Measurements from ENCODE around the gene EVA1C. TPM values are rescaled to one million over a fixed set of nuclear protein-coding genes. Genes with fewer than 3 reads are reported as not detected.
A peak's percentile ranks its signal among the peaks of the same experiment; 100 is the strongest.
"Not testable (repeated sequence)": the region's sequence is repeated elsewhere in the genome, so short reads cannot be mapped to it uniquely, and the experiment has no call there.

Gene EVA1C
- total RNA-seq, 3 donors from 2014 or later: 13.7 to 27.8 (median 15.3) TPM

DNA sequence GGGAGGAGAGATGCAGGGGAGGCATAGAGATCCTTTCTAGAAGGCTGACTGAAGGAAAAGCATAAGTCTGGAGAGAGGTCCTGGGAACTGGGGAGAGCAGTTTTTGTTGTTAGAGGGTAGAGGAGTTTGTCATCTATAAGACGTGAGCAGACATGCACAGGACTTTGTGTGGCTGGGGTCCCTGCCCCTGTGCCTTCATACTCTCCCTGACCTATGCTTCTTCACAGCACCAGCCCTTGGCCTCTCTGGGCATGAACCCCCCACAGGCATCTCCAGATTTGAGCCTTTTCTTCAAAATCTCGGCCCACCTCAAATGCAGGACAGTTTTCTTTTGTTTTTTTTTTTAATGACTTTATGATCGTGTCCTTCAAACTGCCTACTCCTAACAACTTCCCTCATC lies 79.9 kb downstream of the EVA1C start:
- no peaks in the 10 kb centered on the region for H3K36me3 ChIP-seq (ENCODE audit: low read depth)
- TF ChIP-seq, protein P1, sequence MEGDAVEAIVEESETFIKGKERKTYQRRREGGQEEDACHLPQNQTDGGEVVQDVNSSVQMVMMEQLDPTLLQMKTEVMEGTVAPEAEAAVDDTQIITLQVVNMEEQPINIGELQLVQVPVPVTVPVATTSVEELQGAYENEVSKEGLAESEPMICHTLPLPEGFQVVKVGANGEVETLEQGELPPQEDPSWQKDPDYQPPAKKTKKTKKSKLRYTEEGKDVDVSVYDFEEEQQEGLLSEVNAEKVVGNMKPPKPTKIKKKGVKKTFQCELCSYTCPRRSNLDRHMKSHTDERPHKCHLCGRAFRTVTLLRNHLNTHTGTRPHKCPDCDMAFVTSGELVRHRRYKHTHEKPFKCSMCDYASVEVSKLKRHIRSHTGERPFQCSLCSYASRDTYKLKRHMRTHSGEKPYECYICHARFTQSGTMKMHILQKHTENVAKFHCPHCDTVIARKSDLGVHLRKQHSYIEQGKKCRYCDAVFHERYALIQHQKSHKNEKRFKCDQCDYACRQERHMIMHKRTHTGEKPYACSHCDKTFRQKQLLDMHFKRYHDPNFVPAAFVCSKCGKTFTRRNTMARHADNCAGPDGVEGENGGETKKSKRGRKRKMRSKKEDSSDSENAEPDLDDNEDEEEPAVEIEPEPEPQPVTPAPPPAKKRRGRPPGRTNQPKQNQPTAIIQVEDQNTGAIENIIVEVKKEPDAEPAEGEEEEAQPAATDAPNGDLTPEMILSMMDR (IDR thresholded peaks at IDR 0.05): no peak
- H3K9me3 ChIP-seq: no peaks in the 10 kb centered on the region
- DNase-seq (no peak), ATAC-seq (no peak)
- no peak overlapping the region for H3K4me3 ChIP-seq
- H3K4me1 ChIP-seq (ENCODE audit: low read depth): peaks cover 27% of the 10 kb centered on the region
- intact Hi-C loops (cut with DNase I, micrococcal nuclease): no loop called here

- H3K4me1 ChIP-seq (ENCODE audit: low read depth): peaks cover 27% of the 10 kb centered on the region
- DNase-seq (no peak), ATAC-seq (peak; percentile 90)
- H3K4me3 ChIP-seq: no peak overlapping the region
- no peaks in the 10 kb centered on the region for H3K36me3 ChIP-seq (ENCODE audit: low read depth)
- H3K9me3 ChIP-seq: no peaks in the 10 kb centered on the region
- intact Hi-C loops (cut with DNase I, micrococcal nuclease): no loop called here
- TF ChIP-seq, protein P1 (IDR thresholded peaks at IDR 0.05): no peak
Measured at GRCh38 chr21:32494934-32495709, 82.6 kb downstream of the EVA1C start.

DNA sequence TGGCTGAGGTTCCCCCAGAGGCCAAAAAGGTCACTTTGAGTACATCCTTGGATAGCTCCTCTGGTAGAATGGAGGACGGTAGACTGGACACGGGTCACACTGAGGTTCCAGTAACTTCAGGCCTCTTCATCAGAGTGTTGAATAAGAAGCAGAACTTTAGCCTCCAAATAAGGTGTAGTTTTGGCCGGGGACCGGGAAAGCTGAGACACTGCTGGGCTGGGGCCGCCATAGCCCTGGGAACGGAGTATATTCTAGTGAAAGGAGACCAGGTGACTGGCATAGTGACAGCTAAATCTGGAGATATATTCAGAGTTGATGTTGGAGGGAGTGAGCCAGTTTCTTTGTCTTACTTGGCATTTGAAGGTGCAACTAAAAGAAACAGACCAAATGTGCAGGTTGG lies 84.1 kb downstream of the EVA1C start:
- no peaks in the 10 kb centered on the region for H3K36me3 ChIP-seq (ENCODE audit: low read depth)
- no peaks in the 10 kb centered on the region for H3K9me3 ChIP-seq
- TF ChIP-seq, protein P1 (IDR thresholded peaks at IDR 0.05): no peak
- no peak overlapping the region for H3K4me3 ChIP-seq
- DNase-seq (no peak), ATAC-seq (no peak)
- intact Hi-C loops (cut with DNase I, micrococcal nuclease): no loop called here
- peaks cover 27% of the 10 kb centered on the region for H3K4me1 ChIP-seq (ENCODE audit: low read depth)

GRCh38 chr21:32499249-32500055 lies 86.9 kb downstream of the EVA1C start:
- ATAC-seq: no peak
- DNase-seq: no peak
- Histone ChIP-seq H3K4me3 (no peak overlapping the region), H3K36me3 (ENCODE audit: low read depth) (no peaks in the 10 kb centered on the region), H3K9me3 (no peaks in the 10 kb centered on the region), H3K4me1 (ENCODE audit: low read depth) (peaks cover 10% of the 10 kb centered on the region)
- intact Hi-C loops (cut with DNase I, micrococcal nuclease): no loop called here
- TF ChIP-seq, protein P1 (IDR thresholded peaks at IDR 0.05): no peak

- H3K9me3 ChIP-seq; H3K36me3 ChIP-seq (ENCODE audit: low read depth); H3K4me1 ChIP-seq (ENCODE audit: low read depth); DNase-seq; ATAC-seq; H3K4me3 ChIP-seq; intact Hi-C loops (cut with DNase I, micrococcal nuclease): not testable (repeated sequence)
Measured at GRCh38 chr21:32503641-32504040, 91.1 kb downstream of the EVA1C start.

DNA sequence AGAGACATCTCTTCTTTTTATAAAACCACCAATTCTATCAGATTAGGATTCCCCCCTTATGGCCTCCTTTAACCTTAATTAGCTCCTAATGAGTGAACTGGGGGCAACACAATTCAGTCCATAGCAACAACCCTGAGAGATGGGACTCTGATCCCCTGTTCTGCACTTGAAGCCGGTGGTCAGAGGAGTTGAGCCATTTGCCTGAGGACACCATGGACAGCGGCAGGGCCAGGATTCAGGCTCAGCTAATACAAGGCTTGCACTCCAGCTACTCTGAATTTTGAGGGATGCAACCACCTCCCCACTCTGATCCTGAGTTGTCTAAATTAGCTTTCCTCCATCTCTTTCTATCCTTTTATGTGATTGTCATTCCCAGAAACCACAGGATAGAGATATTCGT lies 93.3 kb downstream of the EVA1C start:
- intact Hi-C loops (cut with DNase I, micrococcal nuclease); H3K36me3 ChIP-seq (ENCODE audit: low read depth); H3K4me3 ChIP-seq; ATAC-seq; H3K9me3 ChIP-seq; H3K4me1 ChIP-seq (ENCODE audit: low read depth); DNase-seq: not testable (repeated sequence)

GRCh38 chr21:32506411-32506965 lies 94.0 kb downstream of the EVA1C start:
- H3K4me1 ChIP-seq (ENCODE audit: low read depth); H3K9me3 ChIP-seq; H3K4me3 ChIP-seq; ATAC-seq; H3K36me3 ChIP-seq (ENCODE audit: low read depth); intact Hi-C loops (cut with DNase I, micrococcal nuclease); DNase-seq: not testable (repeated sequence)

Measured in mucosa of descending colon (tissue), 3 donors.